Vagina (tissue), 2 donors: ENCODE results near the gene TRPM4.

Source experiments
- POLR2A ChIP-seq, 2 donors: fragments of 450-650 bp; IDR thresholded peaks; one replicate each; pipeline ENCODE4 v1.6.1; 2017; ENCODE audit warnings: antibody characterized with exemption in 2 of 2, mild to moderate bottlenecking in 2 of 2, moderate library complexity in 2 of 2
- POLR2AphosphoS5 ChIP-seq, 2 donors: sonication (generic); formaldehyde crosslinking; IDR thresholded peaks; one replicate each; pipeline ENCODE4 v1.9.0; 2017; ENCODE audit warnings: antibody characterized with exemption in 2 of 2, mild to moderate bottlenecking in 2 of 2, low read depth in 1 of 2; ENCODE audit not compliant: insufficient read depth in 1 of 2
- TF ChIP-seq, protein P1 (sequence below), 3 experiments: fragments of 450-650 bp in 2 of 3; fragments of 200-600 bp in 1 of 3; sonication (generic) in 1 of 3; IDR thresholded peaks; one replicate each; pipeline ENCODE4 v1.5.1; 2017 to 2019; ENCODE audit warnings: antibody characterized with exemption in 3 of 3, mild to moderate bottlenecking in 2 of 3, moderate library complexity in 2 of 3

- TF ChIP-seq, protein P1, sequence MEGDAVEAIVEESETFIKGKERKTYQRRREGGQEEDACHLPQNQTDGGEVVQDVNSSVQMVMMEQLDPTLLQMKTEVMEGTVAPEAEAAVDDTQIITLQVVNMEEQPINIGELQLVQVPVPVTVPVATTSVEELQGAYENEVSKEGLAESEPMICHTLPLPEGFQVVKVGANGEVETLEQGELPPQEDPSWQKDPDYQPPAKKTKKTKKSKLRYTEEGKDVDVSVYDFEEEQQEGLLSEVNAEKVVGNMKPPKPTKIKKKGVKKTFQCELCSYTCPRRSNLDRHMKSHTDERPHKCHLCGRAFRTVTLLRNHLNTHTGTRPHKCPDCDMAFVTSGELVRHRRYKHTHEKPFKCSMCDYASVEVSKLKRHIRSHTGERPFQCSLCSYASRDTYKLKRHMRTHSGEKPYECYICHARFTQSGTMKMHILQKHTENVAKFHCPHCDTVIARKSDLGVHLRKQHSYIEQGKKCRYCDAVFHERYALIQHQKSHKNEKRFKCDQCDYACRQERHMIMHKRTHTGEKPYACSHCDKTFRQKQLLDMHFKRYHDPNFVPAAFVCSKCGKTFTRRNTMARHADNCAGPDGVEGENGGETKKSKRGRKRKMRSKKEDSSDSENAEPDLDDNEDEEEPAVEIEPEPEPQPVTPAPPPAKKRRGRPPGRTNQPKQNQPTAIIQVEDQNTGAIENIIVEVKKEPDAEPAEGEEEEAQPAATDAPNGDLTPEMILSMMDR (IDR thresholded peaks at IDR 0.05), result no peak
- TF ChIP-seq POLR2A (IDR thresholded peaks at IDR 0.05), result no peak
- peak; percentile 20 to 37 for TF ChIP-seq POLR2AphosphoS5 (IDR thresholded peaks at IDR 0.05; ENCODE audit: insufficient read depth in 1 of 2, low read depth in 1 of 2)
Measured at GRCh38 chr19:49151267-49152118, 6.1 kb upstream of the TRPM4 start.
